ENCODE results near the gene GALK1. TPM values are rescaled to one million over a fixed set of nuclear protein-coding genes. Genes with fewer than 3 reads are reported as not detected.

Gene GALK1
- total and polyA plus RNA-seq, 2 donors (not counting 1 experiment from before 2014, with no cell fraction given): 10.2 to 62.8 TPM

GRCh38 chr17:75722076-75722475 lies 42.9 kb downstream of the GALK1 start:
- Histone ChIP-seq H3K4me2 (ENCODE audit: extremely low read depth, insufficient read depth, low read length) (no peak overlapping the region), H3K27me3 (ENCODE audit: control insufficient read depth, insufficient read depth, low read length) (peaks cover 29% of the 10 kb centered on the region), H3K36me3 (ENCODE audit: control insufficient read depth, insufficient read depth, low read length) (no peaks in the 10 kb centered on the region), H3K9me3 (ENCODE audit: control insufficient read depth, insufficient read depth, low read depth, low read length) (no peaks in the 10 kb centered on the region), H3K4me3 (replicated peaks in 1 of 4; ENCODE audit: control extremely low read depth in 1 of 4, insufficient read depth in 1 of 4, low read depth in 3 of 4, low read length in 4 of 4) (no peak overlapping the region), H3K4me1 (ENCODE audit: control insufficient read depth, extremely low read depth, insufficient read depth, low read length) (no peaks in the 10 kb centered on the region), H2AFZ (ENCODE audit: low read length) (no peak overlapping the region), H3K9ac (ENCODE audit: insufficient read depth, low read length) (no peak overlapping the region), H3K79me2 (ENCODE audit: control insufficient read depth, insufficient read depth, low read length) (no peaks in the 10 kb centered on the region), H3K27ac (ENCODE audit: insufficient read depth, low read length) (no peak overlapping the region), H4K20me1 (ENCODE audit: control insufficient read depth, extremely low read depth, insufficient read depth, low read length) (no peaks in the 10 kb centered on the region)
- TF ChIP-seq CTCF (conservative IDR thresholded peaks at IDR 0.05 in 1 of 2, IDR thresholded peaks at IDR 0.05 in 1 of 2; ENCODE audit: low read depth in 1 of 2, low read length in 2 of 2) (no peak), EZH2 (IDR thresholded peaks at IDR 0.05; ENCODE audit: low read length, missing control alignments) (no peak)
- no peak for DNase-seq (ENCODE audit: low read depth in 2 of 2)

GRCh38 chr17:75721463-75722011 lies 43.5 kb downstream of the GALK1 start:
- peak; percentile 73 for TF ChIP-seq EZH2 (IDR thresholded peaks at IDR 0.05; ENCODE audit: low read length, missing control alignments)
- TF ChIP-seq CTCF (conservative IDR thresholded peaks at IDR 0.05 in 1 of 2, IDR thresholded peaks at IDR 0.05 in 1 of 2; ENCODE audit: low read depth in 1 of 2, low read length in 2 of 2): no peak
- Histone ChIP-seq H3K79me2 (ENCODE audit: control insufficient read depth, insufficient read depth, low read length) (no peaks in the 10 kb centered on the region), H3K36me3 (ENCODE audit: control insufficient read depth, insufficient read depth, low read length) (no peaks in the 10 kb centered on the region), H3K4me1 (ENCODE audit: control insufficient read depth, extremely low read depth, insufficient read depth, low read length) (no peaks in the 10 kb centered on the region), H3K9me3 (ENCODE audit: control insufficient read depth, insufficient read depth, low read depth, low read length) (no peaks in the 10 kb centered on the region), H3K4me3 (replicated peaks in 1 of 4; ENCODE audit: control extremely low read depth in 1 of 4, insufficient read depth in 1 of 4, low read depth in 3 of 4, low read length in 4 of 4) (no peak overlapping the region), H4K20me1 (ENCODE audit: control insufficient read depth, extremely low read depth, insufficient read depth, low read length) (no peaks in the 10 kb centered on the region), H3K27me3 (ENCODE audit: control insufficient read depth, insufficient read depth, low read length) (peaks cover 29% of the 10 kb centered on the region), H3K27ac (ENCODE audit: insufficient read depth, low read length) (no peak overlapping the region), H3K4me2 (ENCODE audit: extremely low read depth, insufficient read depth, low read length) (no peak overlapping the region), H2AFZ (ENCODE audit: low read length) (no peak overlapping the region), H3K9ac (ENCODE audit: insufficient read depth, low read length) (no peak overlapping the region)
- peak in 1 of 2 donors; percentile 7 for DNase-seq (ENCODE audit: low read depth in 2 of 2)

GRCh38 chr17:75720656-75721462 lies 44.1 kb downstream of the GALK1 start, which contains the start of gene ITGB4:
Gene ITGB4 (plus strand): TSS chr17:75721459. CDS start chr17:75724704, 3,245 bp downstream.
- H3K79me2 ChIP-seq (ENCODE audit: control insufficient read depth, insufficient read depth, low read length): no peaks in the 10 kb centered on the region
- TF ChIP-seq EZH2 (IDR thresholded peaks at IDR 0.05; ENCODE audit: low read length, missing control alignments) (peak; percentile 99), CTCF (conservative IDR thresholded peaks at IDR 0.05 in 1 of 2, IDR thresholded peaks at IDR 0.05 in 1 of 2; ENCODE audit: low read depth in 1 of 2, low read length in 2 of 2) (no peak)
- no peak within 1 kb of the TSS for H3K9ac ChIP-seq (ENCODE audit: insufficient read depth, low read length)
- H3K27ac ChIP-seq (ENCODE audit: insufficient read depth, low read length): no peak within 1 kb of the TSS
- H3K4me2 ChIP-seq (ENCODE audit: extremely low read depth, insufficient read depth, low read length): no peak within 1 kb of the TSS
- peaks cover 29% of the 10 kb centered on the region for H3K27me3 ChIP-seq (ENCODE audit: control insufficient read depth, insufficient read depth, low read length)
- H3K4me1 ChIP-seq (ENCODE audit: control insufficient read depth, extremely low read depth, insufficient read depth, low read length): no peaks in the 10 kb centered on the region
- H2AFZ ChIP-seq (ENCODE audit: low read length): no peak within 1 kb of the TSS
- no peaks in the 10 kb centered on the region for H4K20me1 ChIP-seq (ENCODE audit: control insufficient read depth, extremely low read depth, insufficient read depth, low read length)
- no peaks in the 10 kb centered on the region for H3K36me3 ChIP-seq (ENCODE audit: control insufficient read depth, insufficient read depth, low read length)
- no peaks in the 10 kb centered on the region for H3K9me3 ChIP-seq (ENCODE audit: control insufficient read depth, insufficient read depth, low read depth, low read length)
- no peak within 1 kb of the TSS for H3K4me3 ChIP-seq (replicated peaks in 1 of 4; ENCODE audit: control extremely low read depth in 1 of 4, insufficient read depth in 1 of 4, low read depth in 3 of 4, low read length in 4 of 4)
- peak in 1 of 2 donors; percentile 3 for DNase-seq (ENCODE audit: low read depth in 2 of 2)
